ENCODE measurements around the gene CABP4.

CABP4 gene

GRCh38 chr11:67436459-67437081 is 18.6 kb upstream of the CABP4 start:
- FAIRE-seq = no peak

- no peak for FAIRE-seq
Observed at GRCh38 chr11:67437082-67437808, 17.9 kb upstream of the CABP4 start, which contains the start of gene PTPRCAP. TSS of gene PTPRCAP (minus strand) at chr11:67437682. CDS start at chr11:67437619, 63 bp downstream.

GRCh38 chr11:67437809-67438157 is 17.4 kb upstream of the CABP4 start:
- FAIRE-seq = no peak

- FAIRE-seq = no peak
Observed at GRCh38 chr11:67438158-67438902, 16.8 kb upstream of the CABP4 start.

GRCh38 chr11:67439321-67440228 is 15.6 kb upstream of the CABP4 start:
- no peak for FAIRE-seq

- FAIRE-seq = no peak
Observed at GRCh38 chr11:67440229-67441097, 14.7 kb upstream of the CABP4 start.

- FAIRE-seq = no peak
Observed at GRCh38 chr11:67441098-67441563, 14.0 kb upstream of the CABP4 start.

- no peak for FAIRE-seq
Observed at GRCh38 chr11:67441731-67442351, 13.3 kb upstream of the CABP4 start.

- no peak for FAIRE-seq
Observed at GRCh38 chr11:67442504-67443404, 12.4 kb upstream of the CABP4 start.

- no peak for FAIRE-seq
Observed at GRCh38 chr11:67445515-67445914, 9.6 kb upstream of the CABP4 start.

- no peak for FAIRE-seq
Observed at GRCh38 chr11:67448220-67448609, 6.9 kb upstream of the CABP4 start.

- no peak for FAIRE-seq
Observed at GRCh38 chr11:67449116-67449844, 5.9 kb upstream of the CABP4 start.

- no peak for FAIRE-seq
Observed at GRCh38 chr11:67450796-67451657, 4.1 kb upstream of the CABP4 start.

- FAIRE-seq = no peak
Observed at GRCh38 chr11:67451658-67451976, 3.5 kb upstream of the CABP4 start.

- no peak for FAIRE-seq
Observed at GRCh38 chr11:67452141-67452952, 2.8 kb upstream of the CABP4 start, which contains the start of gene GPR152. TSS of gene GPR152 (minus strand) at chr11:67452729. CDS start at chr11:67452724, 5 bp downstream.

- no peak for FAIRE-seq
Observed at GRCh38 chr11:67453816-67454732, 1.1 kb upstream of the CABP4 start.
